CD4-positive, alpha-beta memory T cell (primary cell): Measurements from ENCODE around the gene BCL6. TPM values are rescaled to one million over a fixed set of nuclear protein-coding genes. Genes with fewer than 3 reads are reported as not detected.

Experiments
- CTCF ChIA-PET: fragments of 350-600 bp; sonication (Branson Sonifier 250); formaldehyde crosslinking; loops from one replicate; lab custom pipeline; 2021; ENCODE audit warnings: inconsistent platforms; ENCODE audit not compliant: partially characterized antibody; lab: Charles Lee
- POLR2A ChIA-PET: fragments of 350-600 bp; sonication (Branson Sonifier 250); formaldehyde crosslinking; loops from one replicate; lab custom pipeline; 2021; ENCODE audit not compliant: partially characterized antibody; lab: Charles Lee
- DNase-seq, 5 donors: peaks; one replicate each; pipeline versions ENCODE4 v3.0.0 to v3.0.0-alpha.2; 2020 to 2022; ENCODE audit warnings: mixed read lengths in 1 of 5
- H3K27ac ChIP-seq: one replicate; pipeline ENCODE4 v1.7.0; 2013; ENCODE audit warnings: low read depth, low read length
- H3K27me3 ChIP-seq: 2 replicates; pipeline ENCODE4 v1.7.0; 2013; ENCODE audit warnings: mild to moderate bottlenecking, low read length, moderate library complexity; ENCODE audit not compliant: insufficient read depth
- H3K36me3 ChIP-seq: 2 replicates; pipeline ENCODE4 v1.7.0; 2013; ENCODE audit warnings: mild to moderate bottlenecking, low read length, moderate library complexity; ENCODE audit not compliant: insufficient read depth
- H3K4me1 ChIP-seq: 2 replicates; pipeline ENCODE4 v1.7.0; 2013; ENCODE audit warnings: mild to moderate bottlenecking, low read length, moderate library complexity; ENCODE audit not compliant: insufficient read depth
- H3K4me3 ChIP-seq, 2 donors: one replicate each; pipeline ENCODE4 v1.7.0; 2013; ENCODE audit warnings: low read length in 2 of 2, mild to moderate bottlenecking in 1 of 2
- H3K9me3 ChIP-seq, 2 donors: one replicate each; pipeline ENCODE4 v1.7.0; 2013; ENCODE audit warnings: low read length in 2 of 2, control low read depth in 1 of 2; ENCODE audit not compliant: control insufficient read depth in 1 of 2
- H3K27ac Mint-ChIP-seq, 7 donors: one replicate each; pipeline ENCODE4 v1.8.0; 2020 to 2021; ENCODE audit warnings: mixed read lengths in 7 of 7, mild to moderate bottlenecking in 6 of 7, inconsistent platforms in 3 of 7, moderate library complexity in 3 of 7
- H3K27me3 Mint-ChIP-seq, 2 donors: one replicate each; pipeline ENCODE4 v1.8.0; 2020 to 2021; ENCODE audit warnings: mixed read lengths in 2 of 2
- H3K36me3 Mint-ChIP-seq, 2 donors: one replicate each; pipeline ENCODE4 v1.8.0; 2020 to 2021; ENCODE audit warnings: mixed read lengths in 2 of 2, inconsistent platforms in 1 of 2, mild to moderate bottlenecking in 1 of 2
- H3K4me1 Mint-ChIP-seq, 4 donors: one replicate each; pipeline ENCODE4 v1.8.0; 2020 to 2021; ENCODE audit warnings: mixed read lengths in 4 of 4, mild to moderate bottlenecking in 1 of 4
- H3K4me3 Mint-ChIP-seq, 8 donors: one replicate each; pipeline ENCODE4 v1.8.0; 2020 to 2021; ENCODE audit warnings: mixed read lengths in 8 of 8, mild to moderate bottlenecking in 7 of 8, moderate library complexity in 6 of 8, inconsistent platforms in 3 of 8
- H3K9me3 Mint-ChIP-seq, 8 donors: one replicate each; pipeline ENCODE4 v1.8.0; 2020 to 2021; ENCODE audit warnings: mixed read lengths in 8 of 8, mild to moderate bottlenecking in 5 of 8, inconsistent platforms in 3 of 8, moderate library complexity in 1 of 8
- intact Hi-C: fragments of 100-400 bp; cut with micrococcal nuclease; formaldehyde crosslinking; loops from one replicate; pipeline ENCODE4 v1.15.1; 2023
- polyA plus RNA-seq, 2 donors: library from polyadenylated mRNA; unstranded; fragments of 300-500 nt; fragmentation: Illumina TruSeq; gene quantifications; one replicate each; pipeline ENCODE4 v1.2.3, GENCODE V29; 2021
- total RNA-seq, 2 experiments: library from RNA; stranded (reverse); gene quantifications; one replicate each; pipeline ENCODE4 v1.2.3, GENCODE V29; 2021

Gene BCL6
- total and polyA plus RNA-seq, 4 experiments from 2014 or later = 1.1 to 34.8 (median 16.6) TPM

DNA sequence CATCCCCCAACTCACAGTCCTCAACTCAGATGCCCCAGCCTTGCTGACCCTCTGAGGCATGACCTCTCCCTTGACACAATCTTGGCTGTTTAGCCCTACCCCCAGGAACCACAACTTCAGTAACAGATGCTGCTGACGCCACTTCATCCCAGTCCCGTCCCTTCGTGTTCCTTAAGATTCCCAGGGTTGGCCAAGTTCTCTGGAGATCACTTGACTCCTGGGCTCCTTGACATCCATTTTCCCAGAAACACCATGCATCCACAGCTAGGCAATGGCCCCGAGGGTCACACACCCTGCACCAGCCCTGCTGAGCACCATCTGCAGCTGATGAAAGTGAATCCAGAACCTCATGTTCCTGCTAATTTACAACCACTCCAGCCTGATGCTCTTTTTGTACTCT lies 49.8 kb downstream of the BCL6 start:
- H3K36me3 Mint-ChIP-seq = no peaks in the 10 kb centered on the region
- Histone ChIP-seq H3K36me3 (no peaks in the 10 kb centered on the region), H3K27me3 (no peaks in the 10 kb centered on the region), H3K4me1 (no peaks in the 10 kb centered on the region), H3K4me3 (no peak overlapping the region), H3K9me3 (no peaks in the 10 kb centered on the region), H3K27ac (no peak overlapping the region)
- no peak overlapping the region for H3K4me3 Mint-ChIP-seq
- intact Hi-C loops = no loop called here
- H3K27me3 Mint-ChIP-seq = peaks cover 8 to 24% of the 10 kb centered on the region in 2 donors
- H3K9me3 Mint-ChIP-seq = peaks cover 0 to 2% (median 0%) of the 10 kb centered on the region in 8 donors
- DNase-seq = no peak
- no peaks in the 10 kb centered on the region for H3K4me1 Mint-ChIP-seq
- CTCF ChIA-PET = interaction anchor here (1.1 to 1.5 kb wide), 2 partner anchors 13 to 21 kb away, joined by 3 read pairs; no protein-coding TSS in a partner anchor
- H3K27ac Mint-ChIP-seq = no peak overlapping the region
- POLR2A ChIA-PET = no interaction called here

DNA sequence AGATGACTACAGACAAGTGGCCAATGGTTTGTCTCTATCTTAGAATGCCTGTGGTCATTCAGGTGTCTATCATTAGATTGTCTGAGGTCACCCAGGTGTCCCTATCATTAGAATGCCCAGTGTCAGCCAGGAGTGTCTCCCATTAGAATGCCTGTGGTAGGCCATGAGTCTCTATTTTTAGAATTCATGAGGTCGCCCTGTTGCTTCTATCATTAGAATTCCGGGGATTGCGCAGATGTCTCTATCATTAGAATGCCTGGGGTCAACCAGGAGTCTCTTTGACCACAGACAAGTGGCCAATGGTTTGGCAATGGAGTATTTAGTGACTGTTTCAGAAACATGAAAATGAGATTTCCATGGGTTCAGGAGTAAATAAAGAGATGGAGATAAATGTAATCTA lies 50.5 kb downstream of the BCL6 start:
- Histone ChIP-seq H3K27ac (no peak overlapping the region), H3K27me3 (no peaks in the 10 kb centered on the region), H3K36me3 (no peaks in the 10 kb centered on the region), H3K4me1 (no peaks in the 10 kb centered on the region), H3K4me3 (no peak overlapping the region), H3K9me3 (no peaks in the 10 kb centered on the region)
- intact Hi-C loops = no loop called here
- Mint-ChIP-seq H3K27ac (no peak overlapping the region), H3K9me3 (peaks cover 0 to 2% (median 0%) of the 10 kb centered on the region in 8 donors), H3K4me1 (no peaks in the 10 kb centered on the region), H3K36me3 (no peaks in the 10 kb centered on the region), H3K4me3 (no peak overlapping the region), H3K27me3 (peaks cover 8 to 24% of the 10 kb centered on the region in 2 donors)
- DNase-seq = no peak
- CTCF ChIA-PET = interaction anchor here (1.0 to 4.9 kb wide), 3 partner anchors 12 to 22 kb away, joined by 3 to 24 read pairs (median 4); no protein-coding TSS in a partner anchor
- POLR2A ChIA-PET = no interaction called here

DNA sequence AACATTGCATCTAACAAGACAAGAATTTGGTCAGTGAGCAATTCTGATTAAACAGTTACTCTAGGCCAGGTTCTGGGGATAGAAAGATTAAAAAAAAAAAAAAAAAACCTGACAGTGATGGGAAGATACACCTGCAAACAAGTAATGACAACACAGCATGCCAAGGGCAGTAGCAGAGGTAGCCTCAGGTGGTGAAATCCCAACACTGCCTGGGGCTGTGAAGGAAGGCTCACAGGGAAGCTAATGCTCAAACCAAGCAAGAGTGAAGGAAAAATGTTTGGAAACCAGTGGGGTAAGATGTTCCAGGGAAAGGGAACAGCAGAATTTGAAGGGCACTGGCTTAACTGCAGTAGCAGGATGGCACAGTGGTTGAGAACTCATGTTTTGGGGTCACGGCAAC lies 51.8 kb downstream of the BCL6 start:
- H3K36me3 ChIP-seq = no peaks in the 10 kb centered on the region
- no peaks in the 10 kb centered on the region for H3K4me1 Mint-ChIP-seq

DNA sequence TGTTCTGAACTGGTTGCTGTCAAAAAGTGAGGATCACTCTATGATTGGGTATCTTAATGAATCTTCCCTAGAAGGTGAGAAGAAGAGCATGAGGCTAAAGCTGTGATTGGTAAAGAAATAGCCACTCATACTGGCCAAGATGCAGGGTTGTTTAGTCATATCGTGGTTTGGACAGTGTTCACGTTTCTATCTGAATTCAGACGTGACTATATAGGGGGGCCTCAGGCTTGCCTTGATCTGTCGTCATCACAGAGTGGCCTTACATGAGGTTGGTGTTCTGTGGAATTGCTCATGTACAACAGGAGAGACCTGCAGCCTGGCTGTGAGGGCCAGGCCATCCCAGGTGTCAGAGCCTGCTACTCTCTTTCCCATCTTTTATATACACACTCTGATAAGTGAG lies 55.3 kb downstream of the BCL6 start:
- no peaks in the 10 kb centered on the region for H3K36me3 ChIP-seq
- no peak overlapping the region for H3K27ac Mint-ChIP-seq
- no peak overlapping the region for H3K27ac ChIP-seq
- H3K9me3 ChIP-seq = no peaks in the 10 kb centered on the region
- no peaks in the 10 kb centered on the region for H3K4me1 Mint-ChIP-seq
- no peaks in the 10 kb centered on the region for H3K27me3 ChIP-seq
- H3K9me3 Mint-ChIP-seq = peaks cover 0 to 17% (median 14%) of the 10 kb centered on the region in 8 donors
- ChIA-PET POLR2A (no interaction called here), CTCF (interaction anchor here (4.9 kb wide), 1 partner anchor 9 kb away, joined by 24 read pairs; no protein-coding TSS in a partner anchor)
- H3K4me1 ChIP-seq = no peaks in the 10 kb centered on the region
- H3K4me3 ChIP-seq = no peak overlapping the region
- no peak for DNase-seq
- no peaks in the 10 kb centered on the region for H3K36me3 Mint-ChIP-seq
- intact Hi-C loops = no loop called here
- H3K4me3 Mint-ChIP-seq = no peak overlapping the region
- peaks cover 12 to 27% of the 10 kb centered on the region in 2 donors for H3K27me3 Mint-ChIP-seq

More for the DNA sequence above, 51.8 kb downstream of the BCL6 start:
- Histone ChIP-seq H3K27ac (no peak overlapping the region), H3K4me1 (no peaks in the 10 kb centered on the region), H3K27me3 (no peaks in the 10 kb centered on the region), H3K4me3 (no peak overlapping the region), H3K9me3 (no peaks in the 10 kb centered on the region)
- no peak for DNase-seq
- peaks cover 9 to 29% of the 10 kb centered on the region in 2 donors for H3K27me3 Mint-ChIP-seq
- ChIA-PET CTCF (interaction anchor here (1.3 to 4.9 kb wide), 3 partner anchors 9 to 374 kb away, joined by 4 to 24 read pairs (median 4); no protein-coding TSS in a partner anchor), POLR2A (no interaction called here)
- no peak overlapping the region for H3K27ac Mint-ChIP-seq
- peaks cover 0 to 2% (median 0%) of the 10 kb centered on the region in 8 donors for H3K9me3 Mint-ChIP-seq
- no peak overlapping the region for H3K4me3 Mint-ChIP-seq
- intact Hi-C loops = no loop called here
- no peaks in the 10 kb centered on the region for H3K36me3 Mint-ChIP-seq

DNA sequence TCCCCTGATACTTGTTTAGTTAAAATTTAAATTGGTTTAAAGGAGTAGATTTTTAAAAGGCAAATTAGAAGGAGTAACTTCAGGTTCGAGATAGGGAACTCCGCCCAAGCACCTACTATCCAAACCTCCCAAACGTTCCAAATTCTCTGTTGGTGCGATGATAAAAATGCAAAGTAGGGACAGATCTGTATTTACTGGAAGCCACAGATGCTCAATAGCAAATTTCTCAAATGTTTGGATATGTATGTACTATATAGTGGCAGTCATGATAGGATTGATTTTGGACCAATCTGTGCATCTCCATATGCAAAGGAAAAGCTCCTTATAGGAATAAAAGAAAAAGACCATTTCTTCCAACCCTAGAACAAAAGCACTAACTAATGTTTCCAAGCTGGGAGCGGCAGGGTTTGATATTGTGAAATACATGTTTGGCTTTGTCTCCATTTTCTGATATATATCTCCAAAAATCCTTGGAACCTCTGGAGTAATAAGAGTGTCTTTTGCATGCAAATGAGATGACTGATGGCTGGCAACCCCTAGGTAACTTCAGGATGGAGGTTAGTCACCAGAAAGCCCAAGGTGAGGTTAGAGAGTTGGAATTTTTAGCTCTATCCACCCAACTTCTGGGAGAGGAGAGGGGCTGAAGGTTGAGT lies 58.5 kb downstream of the BCL6 start:
- CTCF ChIA-PET = interaction anchor here (2.1 to 2.6 kb wide), 2 partner anchors 10 to 368 kb away, joined by 7 to 14 read pairs; no protein-coding TSS in a partner anchor
- H3K9me3 Mint-ChIP-seq = peaks cover 0 to 24% (median 17%) of the 10 kb centered on the region in 8 donors
- Histone ChIP-seq H3K27me3 (no peaks in the 10 kb centered on the region), H3K27ac (no peak overlapping the region), H3K4me3 (no peak overlapping the region), H3K9me3 (no peaks in the 10 kb centered on the region), H3K4me1 (no peaks in the 10 kb centered on the region), H3K36me3 (no peaks in the 10 kb centered on the region)
- POLR2A ChIA-PET = no interaction called here
- intact Hi-C loops = no loop called here
- no peak for DNase-seq
- no peak overlapping the region for H3K27ac Mint-ChIP-seq
- H3K27me3 Mint-ChIP-seq = peaks cover 12 to 19% of the 10 kb centered on the region in 2 donors
- no peak overlapping the region for H3K4me3 Mint-ChIP-seq
- H3K36me3 Mint-ChIP-seq = no peaks in the 10 kb centered on the region
- H3K4me1 Mint-ChIP-seq = no peaks in the 10 kb centered on the region

DNA sequence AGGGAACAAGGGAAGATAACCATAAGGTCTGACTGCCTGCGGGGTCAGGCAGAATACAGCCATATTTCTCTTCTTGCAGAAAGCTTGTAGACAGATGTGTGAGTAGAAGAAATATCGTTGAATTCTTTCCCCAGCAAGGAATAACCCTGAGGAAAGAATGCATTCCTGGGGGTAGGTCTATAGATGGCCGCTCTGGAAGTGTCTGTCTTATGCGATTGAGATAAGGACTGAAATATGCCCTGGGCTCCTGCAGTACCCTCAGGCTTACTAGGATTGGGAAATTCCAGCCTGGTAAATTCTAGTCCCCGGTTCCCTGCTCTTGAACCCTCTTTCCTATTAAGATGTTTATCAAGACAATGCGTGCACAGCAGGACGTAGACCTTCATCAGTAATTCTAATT lies 59.3 kb downstream of the BCL6 start:
- POLR2A ChIA-PET = no interaction called here
- no peak overlapping the region for H3K4me3 ChIP-seq
- H3K4me3 Mint-ChIP-seq = no peak overlapping the region

DNA sequence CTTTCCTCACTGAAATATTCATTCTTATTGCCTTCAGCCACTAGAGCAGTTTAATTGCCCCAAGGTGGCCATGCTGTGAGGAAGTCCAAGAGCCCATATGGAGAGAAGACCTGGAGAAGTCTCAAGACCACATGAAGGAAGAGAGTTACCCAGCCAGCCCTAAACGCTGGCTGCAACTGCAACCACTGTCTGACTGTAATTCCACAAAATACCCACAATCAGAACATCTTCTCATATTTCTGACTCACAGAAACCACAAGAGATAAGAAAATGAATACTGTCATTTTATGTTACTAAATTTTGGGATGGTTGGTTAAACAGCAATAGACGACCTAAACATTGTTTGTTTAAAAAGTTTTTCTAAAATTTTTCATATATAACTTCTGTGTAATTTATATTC lies 60.4 kb downstream of the BCL6 start:
- Mint-ChIP-seq H3K27ac (no peak overlapping the region), H3K36me3 (no peaks in the 10 kb centered on the region), H3K4me1 (no peaks in the 10 kb centered on the region), H3K9me3 (peaks cover 0 to 24% (median 17%) of the 10 kb centered on the region in 8 donors), H3K27me3 (peaks cover 18 to 22% of the 10 kb centered on the region in 2 donors), H3K4me3 (no peak overlapping the region)
- no peak overlapping the region for H3K4me3 ChIP-seq
- POLR2A ChIA-PET = interaction anchor here (0.6 kb wide), 1 partner anchor 467 kb away, joined by 3 read pairs; no protein-coding TSS in a partner anchor
- H3K36me3 ChIP-seq = no peaks in the 10 kb centered on the region
- CTCF ChIA-PET = interaction anchor here (1.3 to 12.9 kb wide), 3 partner anchors 8 to 361 kb away, joined by 4 to 464 read pairs (median 4); partner anchors contain the start of gene RTP2
- intact Hi-C loops = no loop called here
- H3K27me3 ChIP-seq = no peaks in the 10 kb centered on the region
- DNase-seq = no peak
- H3K27ac ChIP-seq = no peak overlapping the region
- no peaks in the 10 kb centered on the region for H3K4me1 ChIP-seq
- H3K9me3 ChIP-seq = no peaks in the 10 kb centered on the region

More for the DNA sequence above, 59.3 kb downstream of the BCL6 start:
- no peaks in the 10 kb centered on the region for H3K4me1 ChIP-seq
- DNase-seq = no peak
- Mint-ChIP-seq H3K27me3 (peaks cover 12 to 15% of the 10 kb centered on the region in 2 donors), H3K9me3 (peaks cover 0 to 24% (median 17%) of the 10 kb centered on the region in 8 donors), H3K36me3 (no peaks in the 10 kb centered on the region), H3K4me1 (no peaks in the 10 kb centered on the region), H3K27ac (no peak overlapping the region)
- CTCF ChIA-PET = interaction anchor here (12.9 kb wide), 1 partner anchor 363 kb away, joined by 464 read pairs; no protein-coding TSS in a partner anchor
- intact Hi-C loops = no loop called here
- H3K36me3 ChIP-seq = no peaks in the 10 kb centered on the region
- H3K27ac ChIP-seq = no peak overlapping the region
- no peaks in the 10 kb centered on the region for H3K9me3 ChIP-seq
- H3K27me3 ChIP-seq = no peaks in the 10 kb centered on the region
